OCI-LY1 (cell line): ENCODE data around the gene PTPRE.

Source experiments
- H2AFZ ChIP-seq: fragments of 200-600 bp; sonication (generic), shearing (Covaris generic); 2 replicates; pipeline ENCODE4 v1.6.0; 2014; ENCODE audit warnings: antibody characterized with exemption, mild to moderate bottlenecking, low read length
- H3F3A ChIP-seq: fragments of 200-600 bp; sonication (generic), shearing (Covaris generic); 2 replicates; pipeline ENCODE4 v1.6.0; 2014; ENCODE audit warnings: mild to moderate bottlenecking, antibody characterized with exemption, low read length, moderate library complexity; ENCODE audit not compliant: insufficient read depth
- H3K27ac ChIP-seq: fragments of 200-600 bp; sonication (generic); 2 replicates; pipeline ENCODE4 v1.5.1; 2014; ENCODE audit warnings: low read length, mixed run types, mild to moderate bottlenecking, low read depth; ENCODE audit not compliant: poor library complexity, severe bottlenecking
- H3K27me3 ChIP-seq: fragments of 200-600 bp; sonication (generic); 2 replicates; pipeline ENCODE4 v1.6.0; 2014; ENCODE audit warnings: antibody characterized with exemption, mild to moderate bottlenecking, low read length, moderate library complexity; ENCODE audit not compliant: insufficient read depth
- H3K36me3 ChIP-seq: fragments of 200-600 bp; sonication (generic); 2 replicates; pipeline ENCODE4 v1.6.1; 2014; ENCODE audit warnings: mild to moderate bottlenecking, antibody characterized with exemption, low read length, moderate library complexity, mixed read lengths; ENCODE audit not compliant: insufficient read depth
- H3K4me1 ChIP-seq: fragments of 200-600 bp; sonication (generic); 2 replicates; pipeline ENCODE4 v1.5.1; 2014; ENCODE audit warnings: mild to moderate bottlenecking, low read length, moderate library complexity; ENCODE audit not compliant: insufficient read depth, severe bottlenecking
- H3K4me2 ChIP-seq: fragments of 200-600 bp; sonication (generic), shearing (Covaris generic); 2 replicates; pipeline ENCODE4 v1.6.1; 2014; ENCODE audit warnings: low read length
- H3K4me3 ChIP-seq: fragments of 200-600 bp; sonication (generic); 2 replicates; pipeline ENCODE4 v1.5.1; 2014; ENCODE audit warnings: low read length, low read depth, mild to moderate bottlenecking, mixed read lengths; ENCODE audit not compliant: poor library complexity, severe bottlenecking
- H3K79me2 ChIP-seq: fragments of 200-600 bp; shearing (Covaris generic); 2 replicates; pipeline ENCODE4 v1.6.1; 2016; ENCODE audit warnings: mixed run types, low read length, mixed read lengths; ENCODE audit not compliant: insufficient read depth
- H3K9ac ChIP-seq: fragments of 200-600 bp; sonication (generic), shearing (Covaris generic); 2 replicates; pipeline ENCODE4 v1.6.1; 2014; ENCODE audit warnings: mild to moderate bottlenecking, low read length, mixed read lengths
- H3K9me2 ChIP-seq: fragments of 200-600 bp; sonication (generic), shearing (Covaris generic); 2 replicates; pipeline ENCODE4 v1.6.1; 2014; ENCODE audit warnings: low read depth, mild to moderate bottlenecking, low read length, mixed read lengths
- H3K9me3 ChIP-seq: fragments of 200-600 bp; shearing (Covaris generic); 2 replicates; pipeline ENCODE4 v1.6.1; 2014; ENCODE audit warnings: low read length, mixed read lengths
- H4K20me1 ChIP-seq: fragments of 200-600 bp; sonication (generic), shearing (Covaris generic); 2 replicates; pipeline ENCODE4 v1.6.0; 2016; ENCODE audit warnings: mild to moderate bottlenecking, low read length; ENCODE audit not compliant: insufficient read depth
- CTCF ChIP-seq: fragments of 200-600 bp; sonication (generic), shearing (Covaris generic); IDR thresholded peaks from 2 replicates; pipeline ENCODE4 v1.5.1; 2017; ENCODE audit warnings: mild to moderate bottlenecking, antibody characterized with exemption, low read length, moderate library complexity, mixed read lengths
- EZH2 ChIP-seq: fragments of 200-600 bp; sonication (generic), shearing (Covaris generic); IDR thresholded peaks from 2 replicates; pipeline ENCODE4 v1.8.0; 2017; ENCODE audit warnings: borderline replicate concordance, mixed run types, mild to moderate bottlenecking, antibody characterized with exemption, low read length, moderate library complexity, mixed read lengths

PTPRE gene

GRCh38 chr10:128028508-128029289 lies 121.8 kb downstream of the PTPRE start:
- Histone ChIP-seq H3K36me3 (no peaks in the 10 kb centered on the region), H3K9me2 (no peaks in the 10 kb centered on the region), H3K4me1 (no peaks in the 10 kb centered on the region), H3F3A (no peaks in the 10 kb centered on the region), H3K9me3 (no peaks in the 10 kb centered on the region), H3K4me2 (no peak overlapping the region), H3K9ac (no peak overlapping the region), H3K79me2 (no peaks in the 10 kb centered on the region), H3K27me3 (peaks cover 9% of the 10 kb centered on the region; the same call in 1 of the 2 replicates), H3K4me3 (no peak overlapping the region), H3K27ac (no peak overlapping the region), H4K20me1 (no peaks in the 10 kb centered on the region), H2AFZ (no peak overlapping the region)
- TF ChIP-seq CTCF, result no peak
- no peak for TF ChIP-seq EZH2

- Histone ChIP-seq H3K4me2 (no peak overlapping the region), H4K20me1 (no peaks in the 10 kb centered on the region), H3K79me2 (no peaks in the 10 kb centered on the region), H3K9ac (no peak overlapping the region), H3F3A (no peaks in the 10 kb centered on the region), H3K27me3 (peaks cover 9% of the 10 kb centered on the region; the same call in 1 of the 2 replicates), H3K36me3 (no peaks in the 10 kb centered on the region), H3K4me1 (no peaks in the 10 kb centered on the region), H3K9me2 (no peaks in the 10 kb centered on the region), H3K9me3 (no peaks in the 10 kb centered on the region), H3K4me3 (no peak overlapping the region), H3K27ac (no peak overlapping the region), H2AFZ (no peak overlapping the region)
- TF ChIP-seq CTCF (no peak), EZH2 (no peak)
Observed at GRCh38 chr10:128029290-128029651, 122.4 kb downstream of the PTPRE start.

DNA sequence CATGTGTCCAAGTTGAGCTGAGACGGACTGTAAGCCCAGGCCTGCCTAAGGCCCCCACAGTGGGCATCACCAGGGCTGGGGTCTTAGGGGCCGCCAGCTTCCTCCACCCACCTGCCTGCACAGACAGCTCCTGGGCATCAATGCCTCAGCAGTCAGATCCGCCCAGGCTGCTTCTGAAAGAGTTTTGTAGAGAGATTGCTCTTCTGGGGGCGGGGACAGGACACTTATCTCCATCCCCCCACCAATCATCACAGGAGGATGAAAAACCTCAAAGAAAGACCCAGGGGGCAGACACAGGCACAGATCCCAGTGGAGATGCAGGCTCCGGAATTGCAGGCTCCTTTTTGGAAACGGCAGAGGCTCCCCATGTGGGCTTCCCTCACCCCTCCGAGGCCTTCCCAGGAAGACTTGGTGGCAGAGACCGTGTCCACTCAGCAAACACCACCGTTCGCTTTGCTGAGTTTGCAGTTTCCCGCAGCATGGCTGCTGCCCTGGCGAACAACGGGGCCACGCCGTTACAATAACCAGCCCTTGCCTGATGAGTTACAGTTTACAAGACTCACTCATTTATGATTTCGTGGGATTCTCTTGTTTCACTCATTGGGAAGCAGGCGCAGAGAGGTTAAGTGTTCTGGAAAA lies 122.9 kb downstream of the PTPRE start:
- no peaks in the 10 kb centered on the region for H3K9me2 ChIP-seq
- H3K4me2 ChIP-seq, result no peak overlapping the region
- no peaks in the 10 kb centered on the region for H3K79me2 ChIP-seq
- H3K27ac ChIP-seq, result no peak overlapping the region
- no peak overlapping the region for H3K4me3 ChIP-seq
- no peak overlapping the region for H3K9ac ChIP-seq
- no peaks in the 10 kb centered on the region for H3K36me3 ChIP-seq
- H3K9me3 ChIP-seq, result no peaks in the 10 kb centered on the region
- peaks cover 9% of the 10 kb centered on the region; the same call in 1 of the 2 replicates for H3K27me3 ChIP-seq
- TF ChIP-seq CTCF, result no peak
- no peak for TF ChIP-seq EZH2
- no peaks in the 10 kb centered on the region for H3K4me1 ChIP-seq
- H3F3A ChIP-seq, result no peaks in the 10 kb centered on the region
- H2AFZ ChIP-seq, result no peak overlapping the region
- H4K20me1 ChIP-seq, result no peaks in the 10 kb centered on the region
